Stimulated activated CD8-positive, alpha-beta memory T cell treated with anti-CD3 and anti-CD28 coated beads, Interleukin-7, amount 100 ng/mL, for 1 hour (primary cell): ENCODE data around the gene GTF2H4.
A peak's percentile ranks its signal among the peaks of the same experiment; 100 is the strongest.
"Not testable (repeated sequence)": the region's sequence is repeated elsewhere in the genome, so short reads cannot be mapped to it uniquely, and the experiment has no call there.

Source experiments
- DNase-seq, 2 donors: peaks; one replicate each; pipeline ENCODE4 v3.0.0-alpha.2; 2020; ENCODE audit warnings: low read depth in 2 of 2

GTF2H4 gene

GRCh38 chr6:30894935-30895334 is 13.1 kb upstream of the GTF2H4 start:
- no peak for DNase-seq

- no peak for DNase-seq
Observed at GRCh38 chr6:30895343-30895742, 12.7 kb upstream of the GTF2H4 start.

GRCh38 chr6:30896541-30896940 is 11.5 kb upstream of the GTF2H4 start:
- no peak for DNase-seq

GRCh38 chr6:30897882-30898281 is 10.1 kb upstream of the GTF2H4 start:
- no peak for DNase-seq

GRCh38 chr6:30898750-30899360 is 9.2 kb upstream of the GTF2H4 start:
- no peak for DNase-seq

GRCh38 chr6:30900863-30901417 is 7.1 kb upstream of the GTF2H4 start:
- no peak for DNase-seq

- DNase-seq, result no peak
Observed at GRCh38 chr6:30901436-30901835, 6.6 kb upstream of the GTF2H4 start.

GRCh38 chr6:30902196-30902595 is 5.8 kb upstream of the GTF2H4 start:
- not testable (repeated sequence) for DNase-seq

GRCh38 chr6:30902709-30903108 is 5.3 kb upstream of the GTF2H4 start:
- no peak for DNase-seq

GRCh38 chr6:30903236-30903635 is 4.8 kb upstream of the GTF2H4 start:
- no peak for DNase-seq

GRCh38 chr6:30907290-30907757 is 683 bp upstream of the GTF2H4 start:
- DNase-seq, result not testable (repeated sequence)

- no peak for DNase-seq
Observed at GRCh38 chr6:30908700-30909099, 693 bp downstream of the GTF2H4 start.

GRCh38 chr6:30910473-30910872 is 2.5 kb downstream of the GTF2H4 start:
- not testable (repeated sequence) for DNase-seq

- no peak for DNase-seq
Observed at GRCh38 chr6:30912746-30913520, 4.9 kb downstream of the GTF2H4 start.

- no peak for DNase-seq
Observed at GRCh38 chr6:30913721-30914075, 5.7 kb downstream of the GTF2H4 start.

- DNase-seq, result peak; percentile 75 to 76
Observed at GRCh38 chr6:30914076-30914853, 6.3 kb downstream of the GTF2H4 start, which contains the start of gene VARS2. TSS of gene VARS2 (plus strand) at chr6:30914238. CDS start at chr6:30914837, 599 bp downstream.

- DNase-seq, result no peak
Observed at GRCh38 chr6:30914854-30915590, 7.0 kb downstream of the GTF2H4 start.

GRCh38 chr6:30915591-30915946 is 7.6 kb downstream of the GTF2H4 start:
- no peak for DNase-seq

GRCh38 chr6:30917041-30917440 is 9.0 kb downstream of the GTF2H4 start:
- DNase-seq, result no peak

- no peak for DNase-seq
Observed at GRCh38 chr6:30917487-30917886, 9.5 kb downstream of the GTF2H4 start.

GRCh38 chr6:30918670-30919069 is 10.7 kb downstream of the GTF2H4 start:
- no peak for DNase-seq

GRCh38 chr6:30922447-30922852 is 14.4 kb downstream of the GTF2H4 start:
- no peak for DNase-seq
